ENCODE results near the gene CCND1. TPM values are rescaled to one million over a fixed set of nuclear protein-coding genes. Genes with fewer than 3 reads are reported as not detected.

The CCND1 gene
- total and polyA plus RNA-seq, 2 of the 8 experiments (the other 6 are each of a cell fraction or from before 2014, with no cell fraction given) = 64.5 to 170 TPM

DNA sequence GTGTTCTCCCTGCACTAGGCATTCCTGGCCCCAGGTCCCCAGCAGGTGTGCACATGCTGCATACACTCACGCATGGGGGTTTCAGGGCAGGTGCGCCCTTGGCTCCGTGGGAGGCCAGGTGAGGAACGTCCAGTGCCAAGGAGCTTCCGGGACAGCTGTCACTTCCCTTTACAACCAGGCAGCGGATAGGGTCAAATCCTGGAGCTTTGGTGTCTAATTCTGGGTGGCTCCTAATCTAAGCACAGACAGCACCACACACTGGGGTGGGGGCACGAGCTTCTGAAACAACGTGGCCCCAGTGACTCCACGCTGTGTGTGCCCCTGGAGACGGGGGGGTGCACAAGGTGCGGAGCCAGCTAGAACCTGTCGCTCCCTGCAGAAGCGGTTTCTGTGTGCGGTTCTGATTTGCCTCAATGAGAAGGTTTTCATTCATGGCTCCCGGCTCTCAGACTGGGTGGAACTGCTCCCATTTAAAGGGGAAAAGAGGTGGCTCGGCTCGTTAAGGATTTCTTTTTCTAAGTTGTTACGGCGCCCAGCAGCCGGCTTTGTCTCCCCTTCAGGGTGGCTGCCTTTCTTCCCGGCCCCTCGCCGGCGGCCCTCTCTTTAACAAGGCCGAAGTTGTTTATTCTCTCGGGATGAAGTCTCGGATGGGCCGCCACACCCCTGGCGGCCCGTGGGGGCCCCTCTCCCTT, 5.0 kb downstream of the CCND1 start (continued):
- TF ChIP-seq, protein P1, sequence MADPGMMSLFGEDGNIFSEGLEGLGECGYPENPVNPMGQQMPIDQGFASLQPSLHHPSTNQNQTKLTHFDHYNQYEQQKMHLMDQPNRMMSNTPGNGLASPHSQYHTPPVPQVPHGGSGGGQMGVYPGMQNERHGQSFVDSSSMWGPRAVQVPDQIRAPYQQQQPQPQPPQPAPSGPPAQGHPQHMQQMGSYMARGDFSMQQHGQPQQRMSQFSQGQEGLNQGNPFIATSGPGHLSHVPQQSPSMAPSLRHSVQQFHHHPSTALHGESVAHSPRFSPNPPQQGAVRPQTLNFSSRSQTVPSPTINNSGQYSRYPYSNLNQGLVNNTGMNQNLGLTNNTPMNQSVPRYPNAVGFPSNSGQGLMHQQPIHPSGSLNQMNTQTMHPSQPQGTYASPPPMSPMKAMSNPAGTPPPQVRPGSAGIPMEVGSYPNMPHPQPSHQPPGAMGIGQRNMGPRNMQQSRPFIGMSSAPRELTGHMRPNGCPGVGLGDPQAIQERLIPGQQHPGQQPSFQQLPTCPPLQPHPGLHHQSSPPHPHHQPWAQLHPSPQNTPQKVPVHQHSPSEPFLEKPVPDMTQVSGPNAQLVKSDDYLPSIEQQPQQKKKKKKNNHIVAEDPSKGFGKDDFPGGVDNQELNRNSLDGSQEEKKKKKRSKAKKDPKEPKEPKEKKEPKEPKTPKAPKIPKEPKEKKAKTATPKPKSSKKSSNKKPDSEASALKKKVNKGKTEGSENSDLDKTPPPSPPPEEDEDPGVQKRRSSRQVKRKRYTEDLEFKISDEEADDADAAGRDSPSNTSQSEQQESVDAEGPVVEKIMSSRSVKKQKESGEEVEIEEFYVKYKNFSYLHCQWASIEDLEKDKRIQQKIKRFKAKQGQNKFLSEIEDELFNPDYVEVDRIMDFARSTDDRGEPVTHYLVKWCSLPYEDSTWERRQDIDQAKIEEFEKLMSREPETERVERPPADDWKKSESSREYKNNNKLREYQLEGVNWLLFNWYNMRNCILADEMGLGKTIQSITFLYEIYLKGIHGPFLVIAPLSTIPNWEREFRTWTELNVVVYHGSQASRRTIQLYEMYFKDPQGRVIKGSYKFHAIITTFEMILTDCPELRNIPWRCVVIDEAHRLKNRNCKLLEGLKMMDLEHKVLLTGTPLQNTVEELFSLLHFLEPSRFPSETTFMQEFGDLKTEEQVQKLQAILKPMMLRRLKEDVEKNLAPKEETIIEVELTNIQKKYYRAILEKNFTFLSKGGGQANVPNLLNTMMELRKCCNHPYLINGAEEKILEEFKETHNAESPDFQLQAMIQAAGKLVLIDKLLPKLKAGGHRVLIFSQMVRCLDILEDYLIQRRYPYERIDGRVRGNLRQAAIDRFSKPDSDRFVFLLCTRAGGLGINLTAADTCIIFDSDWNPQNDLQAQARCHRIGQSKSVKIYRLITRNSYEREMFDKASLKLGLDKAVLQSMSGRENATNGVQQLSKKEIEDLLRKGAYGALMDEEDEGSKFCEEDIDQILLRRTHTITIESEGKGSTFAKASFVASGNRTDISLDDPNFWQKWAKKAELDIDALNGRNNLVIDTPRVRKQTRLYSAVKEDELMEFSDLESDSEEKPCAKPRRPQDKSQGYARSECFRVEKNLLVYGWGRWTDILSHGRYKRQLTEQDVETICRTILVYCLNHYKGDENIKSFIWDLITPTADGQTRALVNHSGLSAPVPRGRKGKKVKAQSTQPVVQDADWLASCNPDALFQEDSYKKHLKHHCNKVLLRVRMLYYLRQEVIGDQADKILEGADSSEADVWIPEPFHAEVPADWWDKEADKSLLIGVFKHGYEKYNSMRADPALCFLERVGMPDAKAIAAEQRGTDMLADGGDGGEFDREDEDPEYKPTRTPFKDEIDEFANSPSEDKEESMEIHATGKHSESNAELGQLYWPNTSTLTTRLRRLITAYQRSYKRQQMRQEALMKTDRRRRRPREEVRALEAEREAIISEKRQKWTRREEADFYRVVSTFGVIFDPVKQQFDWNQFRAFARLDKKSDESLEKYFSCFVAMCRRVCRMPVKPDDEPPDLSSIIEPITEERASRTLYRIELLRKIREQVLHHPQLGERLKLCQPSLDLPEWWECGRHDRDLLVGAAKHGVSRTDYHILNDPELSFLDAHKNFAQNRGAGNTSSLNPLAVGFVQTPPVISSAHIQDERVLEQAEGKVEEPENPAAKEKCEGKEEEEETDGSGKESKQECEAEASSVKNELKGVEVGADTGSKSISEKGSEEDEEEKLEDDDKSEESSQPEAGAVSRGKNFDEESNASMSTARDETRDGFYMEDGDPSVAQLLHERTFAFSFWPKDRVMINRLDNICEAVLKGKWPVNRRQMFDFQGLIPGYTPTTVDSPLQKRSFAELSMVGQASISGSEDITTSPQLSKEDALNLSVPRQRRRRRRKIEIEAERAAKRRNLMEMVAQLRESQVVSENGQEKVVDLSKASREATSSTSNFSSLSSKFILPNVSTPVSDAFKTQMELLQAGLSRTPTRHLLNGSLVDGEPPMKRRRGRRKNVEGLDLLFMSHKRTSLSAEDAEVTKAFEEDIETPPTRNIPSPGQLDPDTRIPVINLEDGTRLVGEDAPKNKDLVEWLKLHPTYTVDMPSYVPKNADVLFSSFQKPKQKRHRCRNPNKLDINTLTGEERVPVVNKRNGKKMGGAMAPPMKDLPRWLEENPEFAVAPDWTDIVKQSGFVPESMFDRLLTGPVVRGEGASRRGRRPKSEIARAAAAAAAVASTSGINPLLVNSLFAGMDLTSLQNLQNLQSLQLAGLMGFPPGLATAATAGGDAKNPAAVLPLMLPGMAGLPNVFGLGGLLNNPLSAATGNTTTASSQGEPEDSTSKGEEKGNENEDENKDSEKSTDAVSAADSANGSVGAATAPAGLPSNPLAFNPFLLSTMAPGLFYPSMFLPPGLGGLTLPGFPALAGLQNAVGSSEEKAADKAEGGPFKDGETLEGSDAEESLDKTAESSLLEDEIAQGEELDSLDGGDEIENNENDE (IDR thresholded peaks at IDR 0.05; ENCODE audit: insufficient replicate concordance, low read length) = no peak
- TF ChIP-seq KDM1A (IDR thresholded peaks at IDR 0.05; ENCODE audit: borderline replicate concordance, low read length) (no peak), CTBP2 (IDR thresholded peaks at IDR 0.05; ENCODE audit: borderline replicate concordance, insufficient read depth, insufficient read length, low read length) (no peak)

Measured in H1 (cell line).